Activated CD4-positive, alpha-beta memory T cell treated with anti-CD3 and anti-CD28 coated beads for 36 hours (primary cell): ENCODE measurements around the gene SNRK. TPM values are rescaled to one million over a fixed set of nuclear protein-coding genes. Genes with fewer than 3 reads are reported as not detected.
A peak's percentile ranks its signal among the peaks of the same experiment; 100 is the strongest.
"Not testable (repeated sequence)": the region's sequence is repeated elsewhere in the genome, so short reads cannot be mapped to it uniquely, and the experiment has no call there.

Experiments used
- CTCF ChIA-PET: fragments of 350-600 bp; sonication (Branson Sonifier 250); formaldehyde crosslinking; loops from one replicate; lab custom pipeline; 2021; ENCODE audit warnings: antibody characterized with exemption, inconsistent platforms; lab: Charles Lee
- POLR2A ChIA-PET: fragments of 350-600 bp; sonication (Branson Sonifier 250); formaldehyde crosslinking; loops from one replicate; lab custom pipeline; 2021; ENCODE audit warnings: antibody characterized with exemption; lab: Charles Lee
- DNase-seq: peaks from one replicate; pipeline ENCODE4 v3.0.0-alpha.2; 2020
- H3K27ac Mint-ChIP-seq: one replicate; pipeline ENCODE4 v1.8.0; 2021; ENCODE audit warnings: mixed read lengths
- H3K27me3 Mint-ChIP-seq: one replicate; pipeline ENCODE4 v1.8.0; 2021; ENCODE audit warnings: mixed read lengths
- H3K36me3 Mint-ChIP-seq: one replicate; pipeline ENCODE4 v1.8.0; 2021; ENCODE audit warnings: mixed read lengths
- H3K4me1 Mint-ChIP-seq: one replicate; pipeline ENCODE4 v1.8.0; 2021; ENCODE audit warnings: low read depth, mixed read lengths
- H3K4me3 Mint-ChIP-seq: one replicate; pipeline ENCODE4 v1.8.0; 2021; ENCODE audit warnings: mild to moderate bottlenecking, mixed read lengths
- H3K9me3 Mint-ChIP-seq: one replicate; pipeline ENCODE4 v1.8.0; 2021; ENCODE audit warnings: mixed read lengths
- intact Hi-C: fragments of 100-400 bp; cut with micrococcal nuclease; formaldehyde crosslinking; loops from one replicate; pipeline ENCODE4 v1.15.1; 2023
- total RNA-seq, 2 experiments: library from RNA; stranded (reverse); gene quantifications; one replicate each; pipeline ENCODE4 v1.2.3, GENCODE V29; 2021

Gene SNRK
- total RNA-seq, 2 experiments from 2014 or later = 23.9 to 24.4 TPM

DNA sequence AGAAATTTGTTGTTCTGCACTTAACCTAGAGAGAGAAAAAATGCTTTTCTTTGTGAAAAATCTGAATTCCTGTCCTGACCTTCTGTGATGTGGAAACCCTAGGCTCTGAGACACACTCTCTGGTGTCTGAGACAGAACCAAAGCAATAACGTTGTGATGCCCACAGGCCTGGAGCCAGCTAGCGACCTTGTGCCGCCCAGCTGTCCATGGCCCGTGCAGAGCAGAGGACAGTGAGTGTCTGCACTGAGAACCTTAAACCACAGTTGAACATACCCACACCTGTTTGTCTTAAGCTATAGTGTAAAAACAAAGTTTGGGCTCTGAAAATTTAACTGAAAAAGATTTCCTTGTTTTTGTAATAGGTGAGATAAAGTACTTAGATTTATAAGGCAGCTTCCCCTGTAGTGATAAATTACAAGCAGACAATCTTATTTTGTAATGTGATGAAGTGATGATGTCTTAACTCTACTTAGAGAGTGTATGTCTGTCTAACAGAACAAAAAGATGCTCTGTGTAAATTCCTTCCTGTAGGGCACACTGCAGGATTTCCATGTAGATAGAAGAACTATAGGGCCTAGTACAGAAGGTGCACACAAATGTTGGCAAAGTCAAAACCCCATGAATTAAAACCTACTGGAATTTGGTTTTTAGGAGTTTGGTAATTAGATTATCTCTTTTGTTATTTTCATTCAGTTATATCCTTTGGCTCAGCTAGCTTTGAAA lies 62.7 kb downstream of the SNRK start:
- POLR2A ChIA-PET = no interaction called here
- H3K36me3 Mint-ChIP-seq = peaks cover 77% of the 10 kb centered on the region
- H3K9me3 Mint-ChIP-seq = peaks cover 30% of the 10 kb centered on the region
- intact Hi-C loops = no loop called here
- H3K27me3 Mint-ChIP-seq = no peaks in the 10 kb centered on the region
- no peak overlapping the region for H3K27ac Mint-ChIP-seq
- H3K4me1 Mint-ChIP-seq = peaks cover 38% of the 10 kb centered on the region
- CTCF ChIA-PET = no interaction called here
- DNase-seq = no peak
- no peak overlapping the region for H3K4me3 Mint-ChIP-seq

DNA sequence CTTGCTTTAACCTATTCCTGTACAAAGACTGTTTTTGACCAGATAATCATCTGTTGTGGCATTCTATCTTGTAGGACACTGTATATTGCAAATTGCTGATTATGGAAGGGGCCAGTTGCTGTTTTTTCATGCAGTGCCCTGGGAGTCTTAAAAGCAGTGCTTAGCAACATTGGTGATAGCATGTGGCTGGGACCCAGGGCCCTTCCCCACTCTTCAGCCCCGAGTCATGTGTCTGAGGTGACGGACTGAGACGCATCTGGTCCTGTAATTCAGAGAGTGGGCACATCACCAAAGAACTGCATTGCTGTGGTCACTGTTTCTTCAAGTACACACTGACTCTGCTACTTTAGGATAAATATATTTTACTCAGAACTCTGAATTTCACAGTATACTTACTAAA lies 63.4 kb downstream of the SNRK start:
- CTCF ChIA-PET = no interaction called here
- intact Hi-C loops = no loop called here

DNA sequence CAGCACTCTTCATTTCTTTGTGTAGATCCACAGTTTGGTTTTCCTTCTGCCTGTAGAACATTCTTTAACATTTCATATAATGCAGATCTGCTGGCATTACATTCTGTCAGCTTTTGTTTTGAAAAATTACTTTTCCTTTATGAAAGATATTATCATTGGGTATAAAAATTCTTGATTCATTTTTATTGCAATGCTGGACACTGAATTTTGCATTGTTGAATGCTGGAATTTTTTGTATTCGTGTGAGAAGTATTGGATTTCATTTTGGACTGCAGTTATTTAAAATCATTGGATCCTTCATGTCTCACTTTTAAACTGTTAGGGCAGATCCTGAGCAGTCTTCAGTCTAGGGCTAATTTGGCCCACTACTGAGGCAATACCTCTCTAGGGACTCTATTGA lies 67.1 kb downstream of the SNRK start:
- peaks cover 72% of the 10 kb centered on the region for H3K9me3 Mint-ChIP-seq
- H3K4me1 Mint-ChIP-seq = peaks cover 5% of the 10 kb centered on the region
- H3K27ac Mint-ChIP-seq = no peak overlapping the region
- H3K4me3 Mint-ChIP-seq = no peak overlapping the region
- peaks cover 72% of the 10 kb centered on the region for H3K36me3 Mint-ChIP-seq
- H3K27me3 Mint-ChIP-seq = no peaks in the 10 kb centered on the region
- intact Hi-C loops = no loop called here
- ChIA-PET POLR2A (no interaction called here), CTCF (no interaction called here)
- DNase-seq = no peak

More for the DNA sequence above, 63.4 kb downstream of the SNRK start:
- DNase-seq = peak; percentile 14
- Mint-ChIP-seq H3K4me1 (peaks cover 33% of the 10 kb centered on the region), H3K9me3 (peaks cover 37% of the 10 kb centered on the region), H3K4me3 (no peak overlapping the region), H3K36me3 (peaks cover 80% of the 10 kb centered on the region), H3K27ac (no peak overlapping the region), H3K27me3 (no peaks in the 10 kb centered on the region)
- POLR2A ChIA-PET = no interaction called here

DNA sequence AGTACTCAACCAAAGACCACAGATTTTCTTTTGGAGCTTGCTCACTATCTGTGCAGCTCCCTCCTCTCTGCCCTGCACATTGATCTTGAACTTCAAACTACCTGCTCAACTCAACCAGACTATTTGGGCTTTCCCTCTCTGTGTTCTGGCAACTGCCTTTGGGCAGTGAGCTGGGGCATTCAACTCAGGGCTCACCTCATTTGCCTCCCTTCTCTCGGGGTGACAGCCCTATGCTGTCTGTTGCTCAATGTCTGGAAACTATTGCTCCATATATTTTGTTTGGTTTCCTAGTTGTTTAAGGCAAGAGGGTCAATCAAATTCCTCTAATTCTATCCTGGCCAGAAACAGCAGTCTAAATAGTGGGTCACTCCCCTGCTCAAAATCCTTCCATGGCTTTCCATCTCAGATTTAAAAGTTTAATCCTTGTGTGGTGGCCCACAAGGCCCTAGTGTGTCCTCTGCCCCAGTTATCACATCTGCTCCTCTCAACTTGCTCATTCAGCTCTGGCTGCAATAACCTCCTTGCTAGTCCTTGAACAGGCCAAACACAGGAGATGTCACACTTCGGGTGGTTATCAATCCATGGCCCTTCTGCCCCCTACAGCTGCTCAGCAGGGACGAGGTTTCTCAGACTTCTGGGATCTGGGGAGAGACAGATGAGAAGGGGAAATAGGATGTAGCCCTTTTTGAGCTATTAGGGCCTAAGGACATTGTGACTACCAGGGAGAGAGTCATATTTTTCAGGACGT lies 67.8 kb downstream of the SNRK start:
- Mint-ChIP-seq H3K27ac (no peak overlapping the region), H3K9me3 (peaks cover 74% of the 10 kb centered on the region), H3K36me3 (peaks cover 65% of the 10 kb centered on the region), H3K4me1 (peaks cover 3% of the 10 kb centered on the region), H3K27me3 (no peaks in the 10 kb centered on the region), H3K4me3 (no peak overlapping the region)
- CTCF ChIA-PET = no interaction called here
- POLR2A ChIA-PET = no interaction called here
- intact Hi-C loops = no loop called here
- no peak for DNase-seq

DNA sequence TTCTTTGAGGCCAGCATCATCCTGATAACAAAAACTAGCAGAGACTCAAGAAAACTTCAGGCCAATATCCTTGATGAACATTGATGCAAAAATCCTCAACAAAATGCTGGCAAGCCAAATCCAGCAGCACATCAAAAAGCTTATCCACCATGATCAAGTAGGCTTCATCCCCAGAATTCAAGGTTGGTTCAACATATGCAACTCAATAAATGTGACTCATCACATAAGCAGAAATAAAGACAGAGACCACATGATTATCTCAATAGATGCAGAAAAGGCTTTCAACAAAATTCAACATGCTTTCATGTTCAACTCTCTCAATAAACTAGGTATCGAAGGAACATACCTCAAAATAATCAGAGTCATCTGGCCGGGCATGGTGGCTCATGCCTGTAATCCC lies 69.7 kb downstream of the SNRK start:
- H3K27ac Mint-ChIP-seq, CTCF ChIA-PET, POLR2A ChIA-PET, intact Hi-C loops, H3K4me3 Mint-ChIP-seq, H3K27me3 Mint-ChIP-seq, H3K4me1 Mint-ChIP-seq, DNase-seq: not testable (repeated sequence)
- Mint-ChIP-seq H3K9me3 (peaks cover 70% of the 10 kb centered on the region), H3K36me3 (peaks cover 49% of the 10 kb centered on the region)

DNA sequence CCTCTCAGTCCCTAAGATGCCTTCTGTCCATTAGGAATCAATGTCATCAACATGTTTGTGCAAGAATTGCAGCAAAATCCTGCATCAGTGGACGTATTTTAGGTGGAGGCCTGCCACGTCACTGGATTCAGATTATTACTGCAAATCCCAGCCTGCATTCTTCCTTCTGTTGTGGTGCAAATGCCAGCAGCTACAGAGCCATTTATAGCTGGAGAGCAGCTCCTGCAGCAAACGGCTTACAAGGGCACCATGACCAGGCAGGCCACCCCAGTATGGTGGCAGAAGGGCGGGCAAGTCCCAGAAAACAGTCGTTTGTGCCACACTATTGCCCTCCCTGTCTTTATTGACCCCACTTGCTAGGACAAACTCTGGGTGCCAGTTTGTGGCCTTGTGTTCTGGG lies 74.7 kb downstream of the SNRK start:
- ChIA-PET POLR2A (no interaction called here), CTCF (no interaction called here)
- no peak overlapping the region for H3K4me3 Mint-ChIP-seq
- no peak for DNase-seq
- peaks cover under 1% of the 10 kb centered on the region for H3K36me3 Mint-ChIP-seq
- no peaks in the 10 kb centered on the region for H3K27me3 Mint-ChIP-seq
- peaks cover 24% of the 10 kb centered on the region for H3K9me3 Mint-ChIP-seq
- intact Hi-C loops = no loop called here
- H3K27ac Mint-ChIP-seq = no peak overlapping the region
- no peaks in the 10 kb centered on the region for H3K4me1 Mint-ChIP-seq

DNA sequence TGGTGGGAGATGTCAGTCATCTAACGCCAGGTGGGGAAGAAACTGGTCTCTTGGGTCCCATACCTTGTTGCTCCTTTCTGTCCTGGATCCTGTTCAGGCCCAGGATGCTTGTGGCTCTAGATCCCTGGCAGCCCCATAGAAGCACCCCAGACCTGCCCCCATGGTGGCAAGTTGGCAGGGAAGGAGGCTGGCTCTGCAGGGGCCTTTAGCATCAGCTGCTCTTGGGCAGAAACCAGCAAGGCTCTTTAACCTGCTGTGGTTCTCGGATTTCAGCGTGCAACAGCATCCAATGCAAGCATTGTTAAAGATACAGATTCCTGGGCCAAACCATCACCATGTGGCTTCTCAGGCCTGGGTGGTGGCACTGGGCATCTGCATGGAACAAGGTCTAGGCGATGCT lies 75.8 kb downstream of the SNRK start:
- intact Hi-C loops = no loop called here
- Mint-ChIP-seq H3K9me3 (peaks cover 14% of the 10 kb centered on the region), H3K27ac (no peak overlapping the region), H3K36me3 (no peaks in the 10 kb centered on the region), H3K27me3 (no peaks in the 10 kb centered on the region), H3K4me3 (no peak overlapping the region), H3K4me1 (no peaks in the 10 kb centered on the region)
- ChIA-PET CTCF (no interaction called here), POLR2A (no interaction called here)
- DNase-seq = no peak

DNA sequence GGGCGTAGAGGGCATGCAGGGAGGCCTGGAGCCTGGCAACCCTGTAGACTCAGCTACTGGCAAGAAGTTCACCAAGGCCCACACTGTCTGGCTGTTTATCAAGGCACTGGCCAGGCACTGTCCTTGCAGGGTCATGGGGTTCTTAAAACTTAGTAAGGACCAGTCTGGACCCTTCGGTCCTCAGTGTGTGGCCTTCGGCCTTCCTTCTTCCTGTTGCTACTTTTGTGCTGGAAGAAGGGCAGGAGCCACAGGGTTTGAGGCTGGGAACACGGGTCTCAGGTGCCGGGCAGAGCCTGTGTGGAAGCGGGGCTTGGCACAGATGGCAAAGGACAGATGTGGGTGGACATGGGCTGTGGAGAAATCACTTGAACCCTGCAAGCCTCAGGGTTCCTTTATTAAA lies 76.6 kb downstream of the SNRK start:
- H3K4me1 Mint-ChIP-seq = no peaks in the 10 kb centered on the region
- DNase-seq = no peak
- intact Hi-C loops = no loop called here
- no peak overlapping the region for H3K27ac Mint-ChIP-seq
- ChIA-PET CTCF (no interaction called here), POLR2A (no interaction called here)
- H3K27me3 Mint-ChIP-seq = no peaks in the 10 kb centered on the region
- H3K9me3 Mint-ChIP-seq = peaks cover 6% of the 10 kb centered on the region
- no peak overlapping the region for H3K4me3 Mint-ChIP-seq
- no peaks in the 10 kb centered on the region for H3K36me3 Mint-ChIP-seq

DNA sequence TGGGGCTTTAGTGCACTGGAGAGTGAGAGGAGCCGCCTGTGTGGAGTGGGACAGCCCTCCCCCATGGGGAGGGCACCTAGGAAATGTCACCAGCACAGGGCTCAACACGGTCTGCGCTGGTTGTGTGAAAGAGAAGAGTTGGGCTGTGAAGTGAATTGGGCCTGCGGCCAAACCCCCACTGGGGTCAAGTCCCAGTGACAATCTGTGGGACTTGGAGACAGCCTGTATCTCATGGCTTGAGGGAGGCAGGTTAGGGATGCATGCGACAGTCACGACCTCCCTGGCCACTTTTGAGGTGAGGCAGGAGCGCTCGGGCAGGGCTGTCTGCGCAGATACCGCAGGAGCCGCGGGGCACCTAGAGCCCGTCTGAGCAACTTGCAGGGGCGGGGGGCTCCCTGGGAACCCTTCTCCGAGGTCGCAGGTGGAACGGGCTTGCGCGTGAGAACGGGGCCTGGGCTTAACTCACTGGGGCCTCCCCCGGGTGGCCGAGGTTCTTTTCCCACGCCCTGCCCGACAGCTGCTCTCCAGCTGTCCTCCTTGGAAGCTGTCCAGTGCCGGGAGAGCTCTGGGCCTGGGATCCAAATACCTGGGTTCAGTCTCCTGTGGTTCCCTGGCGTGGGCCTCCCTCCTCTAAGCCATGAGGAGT lies 77.4 kb downstream of the SNRK start:
- CTCF ChIA-PET = no interaction called here
- no peak overlapping the region for H3K27ac Mint-ChIP-seq
- H3K36me3 Mint-ChIP-seq = no peaks in the 10 kb centered on the region
- no peak for DNase-seq
- H3K4me1 Mint-ChIP-seq = no peaks in the 10 kb centered on the region
- H3K27me3 Mint-ChIP-seq = no peaks in the 10 kb centered on the region
- POLR2A ChIA-PET = no interaction called here
- intact Hi-C loops = no loop called here
- no peaks in the 10 kb centered on the region for H3K9me3 Mint-ChIP-seq
- H3K4me3 Mint-ChIP-seq = no peak overlapping the region

DNA sequence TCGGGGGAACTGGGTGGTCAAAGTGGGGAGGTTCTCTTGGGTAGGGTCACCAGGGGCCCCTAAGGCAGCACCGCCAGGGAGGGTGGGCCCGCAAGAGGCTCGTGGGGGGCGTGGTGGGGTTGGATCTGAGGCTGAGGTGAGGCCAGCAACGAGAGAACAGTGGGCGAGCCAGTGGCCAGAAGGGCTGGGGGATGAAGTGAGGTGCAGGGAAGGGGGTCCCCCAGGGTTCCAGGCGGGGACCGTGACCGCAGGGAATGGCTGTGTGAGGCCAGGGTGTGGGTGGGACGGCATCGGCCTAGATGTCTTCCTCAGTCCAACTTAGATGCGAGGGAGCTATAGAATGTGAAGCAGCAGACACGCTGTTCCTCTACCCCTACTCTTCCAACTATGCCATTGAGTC lies 78.2 kb downstream of the SNRK start:
- intact Hi-C loops = no loop called here

DNA sequence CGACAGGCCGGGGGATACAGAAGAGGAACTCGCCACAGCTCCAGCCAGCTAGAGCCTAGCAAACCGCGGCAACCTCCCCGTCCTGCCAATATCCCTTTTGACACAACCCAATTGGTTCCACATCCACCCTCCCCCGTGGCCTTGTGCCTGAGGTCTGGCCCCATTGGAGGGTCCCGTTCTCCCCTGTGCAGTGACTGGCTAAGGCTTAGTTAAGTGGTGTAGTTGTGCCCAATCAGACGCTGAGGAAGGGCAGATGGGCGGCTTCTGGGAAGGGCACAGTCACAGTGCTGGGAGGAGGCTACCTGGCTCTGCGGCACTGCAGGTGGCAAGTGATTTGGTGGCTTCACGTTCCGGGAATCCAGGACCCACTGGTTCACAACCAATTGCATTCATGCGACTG lies 78.6 kb downstream of the SNRK start:
- ChIA-PET POLR2A (no interaction called here), CTCF (no interaction called here)
- intact Hi-C loops = no loop called here
- no peaks in the 10 kb centered on the region for H3K36me3 Mint-ChIP-seq
- DNase-seq = no peak
- no peaks in the 10 kb centered on the region for H3K9me3 Mint-ChIP-seq
- no peaks in the 10 kb centered on the region for H3K4me1 Mint-ChIP-seq
- no peak overlapping the region for H3K27ac Mint-ChIP-seq
- no peaks in the 10 kb centered on the region for H3K27me3 Mint-ChIP-seq
- no peak overlapping the region for H3K4me3 Mint-ChIP-seq

More for the DNA sequence above, 78.2 kb downstream of the SNRK start:
- H3K36me3 Mint-ChIP-seq = no peaks in the 10 kb centered on the region
- ChIA-PET CTCF (no interaction called here), POLR2A (no interaction called here)
- no peaks in the 10 kb centered on the region for H3K9me3 Mint-ChIP-seq
- no peaks in the 10 kb centered on the region for H3K27me3 Mint-ChIP-seq
- no peak overlapping the region for H3K4me3 Mint-ChIP-seq
- no peak overlapping the region for H3K27ac Mint-ChIP-seq
- no peaks in the 10 kb centered on the region for H3K4me1 Mint-ChIP-seq
- no peak for DNase-seq

DNA sequence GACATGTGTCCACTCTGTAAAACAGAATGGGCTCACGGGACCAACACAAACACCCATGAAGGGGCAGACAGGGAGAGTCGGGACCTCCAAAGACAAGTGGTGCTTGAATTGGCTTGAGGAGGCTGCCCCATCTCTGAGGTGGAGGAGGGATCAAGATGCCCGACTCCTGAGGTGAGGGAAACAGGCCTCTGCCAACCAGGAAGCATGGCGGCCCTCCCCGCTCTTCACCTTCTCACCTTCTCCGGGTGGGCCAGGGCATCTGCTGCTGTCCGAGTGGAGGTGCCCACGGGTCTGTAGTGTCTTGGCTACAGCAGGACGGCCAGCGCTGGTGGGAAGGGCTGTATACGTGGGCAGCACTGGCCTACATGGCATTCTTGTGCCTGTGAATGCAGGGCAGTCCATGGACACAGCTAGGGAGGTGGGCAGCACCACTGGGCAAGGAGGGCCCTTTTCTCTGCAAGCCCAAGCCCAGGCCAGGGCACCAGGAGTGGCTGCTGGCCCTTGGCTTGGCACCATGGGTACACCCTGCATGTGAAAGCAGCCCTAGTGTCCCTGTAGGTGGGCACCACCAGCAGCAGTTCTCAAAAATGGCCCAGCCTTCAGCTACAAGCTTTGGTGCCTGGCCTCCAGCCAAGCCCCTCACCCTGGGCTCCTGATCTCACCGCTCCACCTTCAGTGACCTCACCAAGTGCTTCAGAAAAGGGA lies 79.4 kb downstream of the SNRK start:
- ChIA-PET POLR2A (no interaction called here), CTCF (no interaction called here)
- no peaks in the 10 kb centered on the region for H3K9me3 Mint-ChIP-seq
- no peak for DNase-seq
- H3K4me1 Mint-ChIP-seq = no peaks in the 10 kb centered on the region
- intact Hi-C loops = no loop called here
- no peaks in the 10 kb centered on the region for H3K27me3 Mint-ChIP-seq
- no peak overlapping the region for H3K27ac Mint-ChIP-seq
- H3K4me3 Mint-ChIP-seq = no peak overlapping the region
- no peaks in the 10 kb centered on the region for H3K36me3 Mint-ChIP-seq
